K562 (cell line): Measurements from ENCODE around the gene SNX4. TPM values are rescaled to one million over a fixed set of nuclear protein-coding genes. Genes with fewer than 3 reads are reported as not detected.
A peak's percentile ranks its signal among the peaks of the same experiment; 100 is the strongest.

Experiments
- CCNT2 ChIP-seq: IDR thresholded peaks from 2 replicates; pipeline ENCODE4 v1.6.1; 2011; ENCODE audit warnings: borderline replicate concordance, low read depth, mild to moderate bottlenecking, moderate library complexity, mixed read lengths, low read length; ENCODE audit not compliant: insufficient read length; ENCODE audit errors: extremely low read depth
- ETS2 ChIP-seq: IDR thresholded peaks from 2 replicates; pipeline ENCODE4 v1.6.1; 2016; ENCODE audit warnings: borderline replicate concordance, missing genetic modification characterization, mild to moderate bottlenecking, moderate library complexity, missing compliant biosample characterization; ENCODE audit not compliant: poor library complexity, severe bottlenecking
- L3MBTL2 ChIP-seq: fragments of 450-650 bp; IDR thresholded peaks from 2 replicates; pipeline ENCODE4 v1.6.1; 2016; ENCODE audit warnings: mild to moderate bottlenecking, moderate library complexity
- NR2C2 ChIP-seq, 2 experiments: fragments of 200-800 bp in 1 of 2; sonication (Bioruptor generic) in 1 of 2; sonication (generic) in 1 of 2; formaldehyde crosslinking in 1 of 2; IDR thresholded peaks; 2 replicates each; pipeline versions ENCODE4 v1.6.1 to v1.8.0; 2016 to 2022; ENCODE audit warnings: mild to moderate bottlenecking in 1 of 2, missing compliant biosample characterization in 1 of 2, missing genetic modification characterization in 1 of 2, missing genetic modification reagents in 1 of 2
- NRF1 ChIP-seq, 2 experiments: fragments of 450-650 bp; IDR thresholded peaks in 1 of 2; conservative IDR thresholded peaks in 1 of 2; 2 replicates each; pipeline ENCODE4 v1.6.1; 2014; ENCODE audit warnings: mild to moderate bottlenecking in 2 of 2
- POLR2H ChIP-seq: IDR thresholded peaks from 2 replicates; pipeline ENCODE4 v1.6.1; 2016; ENCODE audit warnings: missing genetic modification characterization, low read depth, mild to moderate bottlenecking, control low read depth, missing compliant biosample characterization, moderate library complexity
- SUPT5H ChIP-seq: fragments of 450-650 bp; IDR thresholded peaks from 2 replicates; pipeline ENCODE4 v1.6.1; 2016
- TAF9B ChIP-seq: fragments of 450-650 bp; IDR thresholded peaks from 2 replicates; pipeline ENCODE4 v1.6.1; 2018; ENCODE audit warnings: mild to moderate bottlenecking; ENCODE audit not compliant: partially characterized antibody
- TEAD1 ChIP-seq, 2 experiments: fragments of 450-650 bp in 1 of 2; sonication (generic) in 1 of 2; formaldehyde crosslinking; IDR thresholded peaks; 2 replicates each; pipeline versions ENCODE4 v1.4.0 to v1.8.0; 2020 to 2022; ENCODE audit warnings: mild to moderate bottlenecking in 2 of 2, missing genetic modification reagents in 1 of 2
- VEZF1 ChIP-seq: fragments of 200-800 bp; sonication (Bioruptor generic); IDR thresholded peaks from 2 replicates; pipeline ENCODE4 v1.6.1; 2017; ENCODE audit warnings: missing genetic modification characterization, missing compliant biosample characterization
- ZBTB34 ChIP-seq: fragments of 250-450 bp; sonication (Bioruptor Pico); IDR thresholded peaks from 2 replicates; pipeline ENCODE4 v1.8.0; 2021; ENCODE audit warnings: mild to moderate bottlenecking, moderate library complexity
- polyA plus RNA-seq, 8 experiments: library from polyadenylated mRNA; depleted of rRNA in 4 of 8; stranded (reverse) in 5 of 8; unstranded in 3 of 8; fragments of >200 nt; fragmentation: Nextera tagmentation in 2 of 8; fragmentation: Illumina TruSeq in 1 of 8; extraction: Ambion mirVana in 2 of 8; extraction: Trizol in 1 of 8; gene quantifications; 2 replicates each; pipeline versions ENCODE4 v1.2.1 to v1.2.3, GENCODE V29; 2011 to 2014; ENCODE audit warnings: inconsistent platforms in 1 of 8, missing spikeins in 1 of 8
- total RNA-seq, 7 experiments: library from RNA; depleted of rRNA in 6 of 7; stranded (reverse); fragments of >200 nt in 6 of 7; fragmentation: Illumina TruSeq in 2 of 7; extraction: Trizol in 2 of 7; gene quantifications; 2 replicates each; pipeline versions ENCODE4 v1.2.1 to v1.2.3, GENCODE V29; 2011 to 2021; ENCODE audit warnings: low replicate concordance in 1 of 7

The SNX4 gene
- total and polyA plus RNA-seq, 9 of the 15 experiments (the other 6 are each of a cell fraction or from before 2014, with no cell fraction given), result 11.4 to 40.3 (median 30.0) TPM

- TF ChIP-seq VEZF1 (CRISPR knock-in tag), result peak; percentile 62
- TF ChIP-seq SUPT5H, result peak; percentile 69
- no peak for TF ChIP-seq ETS2 (tag)
- no peak for TF ChIP-seq NR2C2 (CRISPR knock-in tag; IDR thresholded peaks at IDR 0.05)
- 0 out of 2 replicates have a peak, but pooled peaks have one; percentile 10 for TF ChIP-seq NR2C2 (tag; IDR thresholded peaks at IDR 0.05)
- TF ChIP-seq NRF1 (conservative IDR thresholded peaks at IDR 0.05 in 1 of 2, IDR thresholded peaks at IDR 0.05 in 1 of 2), result peak; percentile 95
- TF ChIP-seq TAF9B, result peak; percentile 60
- no peak for TF ChIP-seq ZBTB34 (CRISPR knock-in tag)
- TF ChIP-seq CCNT2, result peak; percentile 49
- TF ChIP-seq L3MBTL2, result peak; percentile 15; the same call in 1 of the 2 replicates
- no peak for TF ChIP-seq TEAD1 (CRISPR knock-in tag; IDR thresholded peaks at IDR 0.05)
- peak; percentile 45; the same call in 1 of the 2 replicates for TF ChIP-seq POLR2H (tag)
Measured at GRCh38 chr3:125519678-125520562, at the start of gene SNX4 (continued).
